Muscle layer of duodenum (tissue), 2 donors: Measurements from ENCODE around the gene RASL10A.
"Not testable (repeated sequence)": the region's sequence is repeated elsewhere in the genome, so short reads cannot be mapped to it uniquely, and the experiment has no call there.

Experiments
- H3K27ac ChIP-seq: one replicate; pipeline ENCODE4 v1.7.0; 2013; ENCODE audit warnings: mild to moderate bottlenecking, low read length
- H3K27me3 ChIP-seq: one replicate; pipeline ENCODE4 v1.7.0; 2013; ENCODE audit warnings: low read depth, mild to moderate bottlenecking, control low read depth, low read length
- H3K36me3 ChIP-seq, 2 donors: one replicate each; pipeline ENCODE4 v1.7.0; 2013; ENCODE audit warnings: low read length in 2 of 2, control low read depth in 1 of 2, mild to moderate bottlenecking in 1 of 2; ENCODE audit not compliant: insufficient read depth in 2 of 2, control insufficient read depth in 1 of 2
- H3K4me1 ChIP-seq, 2 donors: one replicate each; pipeline ENCODE4 v1.7.0; 2013; ENCODE audit warnings: low read length in 2 of 2, mild to moderate bottlenecking in 2 of 2, control low read depth in 1 of 2, moderate library complexity in 1 of 2; ENCODE audit not compliant: insufficient read depth in 2 of 2, control insufficient read depth in 1 of 2
- H3K4me3 ChIP-seq, 2 donors: one replicate each; pipeline ENCODE4 v1.7.0; 2013; ENCODE audit warnings: low read length in 2 of 2, low read depth in 1 of 2, mild to moderate bottlenecking in 1 of 2
- H3K9me3 ChIP-seq, 2 donors: one replicate each; pipeline ENCODE4 v1.7.0; 2013; ENCODE audit warnings: low read length in 2 of 2, control low read depth in 1 of 2, mild to moderate bottlenecking in 1 of 2; ENCODE audit not compliant: control insufficient read depth in 1 of 2
- donor health status: healthy.

RASL10A gene, protein sequence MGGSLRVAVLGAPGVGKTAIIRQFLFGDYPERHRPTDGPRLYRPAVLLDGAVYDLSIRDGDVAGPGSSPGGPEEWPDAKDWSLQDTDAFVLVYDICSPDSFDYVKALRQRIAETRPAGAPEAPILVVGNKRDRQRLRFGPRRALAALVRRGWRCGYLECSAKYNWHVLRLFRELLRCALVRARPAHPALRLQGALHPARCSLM

GRCh38 chr22:29315286-29316140, at the start of gene RASL10A:
Gene RASL10A, minus strand, starts transcription at chr22:29315697. Its CDS starts 451 bp downstream, at chr22:29315246.
- H3K27ac ChIP-seq = no peak within 1 kb of the TSS
- no peaks in the 10 kb centered on the region for H3K36me3 ChIP-seq
- peaks cover 20% of the 10 kb centered on the region for H3K27me3 ChIP-seq
- peak within 1 kb of the TSS; percentile 27 to 54 for H3K4me3 ChIP-seq
- peaks cover 3 to 49% of the 10 kb centered on the region in 2 donors for H3K4me1 ChIP-seq
- H3K9me3 ChIP-seq = no peaks in the 10 kb centered on the region

DNA sequence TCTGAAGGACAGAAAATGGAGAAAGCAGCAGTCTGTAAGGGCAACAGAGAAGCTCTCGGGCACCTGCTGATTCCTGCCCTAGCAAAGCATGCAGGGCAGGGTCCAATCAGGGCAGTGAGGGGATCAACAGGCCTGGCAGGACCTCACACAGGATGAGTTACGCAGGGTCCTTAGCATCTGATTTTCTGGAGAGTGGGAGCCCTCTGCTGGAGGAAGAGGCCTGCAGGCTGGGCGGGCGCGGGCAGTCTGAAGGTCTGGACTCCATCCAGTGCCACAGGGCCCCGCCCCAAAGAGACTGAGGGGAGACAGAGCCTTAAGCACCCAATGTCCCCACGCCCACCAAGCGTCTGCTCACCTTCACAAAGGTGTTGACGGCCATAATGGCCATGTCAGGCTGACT, 44.0 kb upstream of the RASL10A start:
- peaks cover 20 to 39% of the 10 kb centered on the region in 2 donors for H3K36me3 ChIP-seq
- no peak overlapping the region for H3K4me3 ChIP-seq
- peaks cover 0 to 10% of the 10 kb centered on the region in 2 donors for H3K4me1 ChIP-seq
- no peaks in the 10 kb centered on the region for H3K9me3 ChIP-seq
- H3K27ac ChIP-seq = no peak overlapping the region
- H3K27me3 ChIP-seq = no peaks in the 10 kb centered on the region

- H3K4me3 ChIP-seq, H3K9me3 ChIP-seq, H3K27ac ChIP-seq, H3K27me3 ChIP-seq: not testable (repeated sequence)
- Histone ChIP-seq H3K4me1 (peaks cover 0 to 10% of the 10 kb centered on the region in 2 donors), H3K36me3 (peaks cover 39 to 59% of the 10 kb centered on the region in 2 donors)
Observed at GRCh38 chr22:29357193-29357890, 41.8 kb upstream of the RASL10A start.

DNA sequence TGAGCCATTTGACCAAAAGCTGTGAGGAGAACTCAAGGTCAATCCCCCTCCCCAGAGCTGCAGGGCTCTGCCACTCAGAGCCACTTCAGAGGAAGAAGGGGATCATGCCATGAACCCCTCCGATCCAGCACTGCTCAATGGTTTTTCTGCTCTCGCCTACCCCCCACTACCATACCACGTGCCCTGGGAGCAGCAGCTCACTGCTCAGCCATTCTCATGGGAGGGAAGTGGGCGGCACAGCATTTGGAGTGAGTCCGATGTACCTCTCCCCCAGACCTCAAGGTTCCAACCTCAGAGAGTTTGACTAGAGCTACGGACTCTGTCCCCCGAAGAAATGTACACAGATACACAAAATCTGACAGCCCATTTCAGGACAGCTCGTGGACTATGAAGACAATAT, 38.4 kb upstream of the RASL10A start:
- Histone ChIP-seq H3K27ac (no peak overlapping the region), H3K4me1 (no peaks in the 10 kb centered on the region), H3K27me3 (no peaks in the 10 kb centered on the region), H3K36me3 (peaks cover 66 to 89% of the 10 kb centered on the region in 2 donors), H3K4me3 (no peak overlapping the region), H3K9me3 (no peaks in the 10 kb centered on the region)

DNA sequence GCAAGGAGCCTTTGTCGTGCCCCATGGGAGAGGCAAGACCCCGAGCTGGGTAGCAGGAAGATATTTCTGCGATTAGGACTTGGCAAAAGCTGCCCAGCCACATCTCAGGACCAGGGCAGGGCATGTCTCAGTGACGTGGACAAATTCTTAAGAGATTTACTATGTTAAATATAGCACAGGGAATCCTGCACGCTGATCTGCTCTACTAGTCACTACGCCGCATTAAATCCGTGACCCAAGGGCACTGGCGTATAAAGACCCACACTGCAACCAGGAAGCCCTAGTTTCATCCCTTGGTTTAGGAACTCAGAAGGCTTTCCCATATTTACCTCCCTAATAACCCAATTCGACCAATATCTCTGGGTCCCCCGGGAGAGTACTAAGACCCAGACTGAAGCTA, 37.8 kb upstream of the RASL10A start:
- peaks cover 67 to 85% of the 10 kb centered on the region in 2 donors for H3K36me3 ChIP-seq
- H3K4me3 ChIP-seq = no peak overlapping the region
- no peaks in the 10 kb centered on the region for H3K27me3 ChIP-seq
- no peak overlapping the region for H3K27ac ChIP-seq
- no peaks in the 10 kb centered on the region for H3K4me1 ChIP-seq
- H3K9me3 ChIP-seq = no peaks in the 10 kb centered on the region

- Histone ChIP-seq H3K36me3 (peaks cover 67 to 81% of the 10 kb centered on the region in 2 donors), H3K27me3 (no peaks in the 10 kb centered on the region), H3K27ac (no peak overlapping the region), H3K4me3 (no peak overlapping the region), H3K4me1 (no peaks in the 10 kb centered on the region), H3K9me3 (no peaks in the 10 kb centered on the region)
Observed at GRCh38 chr22:29352778-29353177, 37.3 kb upstream of the RASL10A start.

DNA sequence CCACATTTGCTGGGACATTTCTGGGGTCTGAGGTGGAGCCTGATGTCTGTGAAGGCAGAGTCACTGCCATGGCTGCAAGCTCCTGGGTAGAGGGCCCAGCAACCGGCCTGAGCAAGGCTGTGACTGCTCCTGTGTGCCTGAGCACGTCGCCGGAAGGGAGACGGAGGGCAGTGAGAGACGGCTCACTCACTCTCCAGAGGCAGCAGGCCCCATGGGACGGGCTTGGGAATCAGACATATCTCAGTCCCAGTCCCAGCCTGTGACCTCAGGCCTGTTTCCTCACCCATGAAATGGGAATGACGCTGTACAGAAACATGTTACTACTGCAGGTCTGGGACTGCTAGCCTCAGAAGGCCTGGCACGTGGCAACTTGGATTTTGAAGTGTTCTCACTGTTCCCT, 36.4 kb upstream of the RASL10A start:
- Histone ChIP-seq H3K36me3 (peaks cover 72 to 84% of the 10 kb centered on the region in 2 donors), H3K27me3 (no peaks in the 10 kb centered on the region), H3K27ac (no peak overlapping the region), H3K4me3 (no peak overlapping the region), H3K4me1 (peaks cover 0 to 6% of the 10 kb centered on the region in 2 donors), H3K9me3 (no peaks in the 10 kb centered on the region)

- no peaks in the 10 kb centered on the region for H3K9me3 ChIP-seq
- peaks cover 0 to 14% of the 10 kb centered on the region in 2 donors for H3K4me1 ChIP-seq
- H3K4me3 ChIP-seq = no peak overlapping the region
- H3K27ac ChIP-seq = no peak overlapping the region
- peaks cover 74 to 75% of the 10 kb centered on the region in 2 donors for H3K36me3 ChIP-seq
- H3K27me3 ChIP-seq = no peaks in the 10 kb centered on the region
Observed at GRCh38 chr22:29351042-29351441, 35.5 kb upstream of the RASL10A start.

DNA sequence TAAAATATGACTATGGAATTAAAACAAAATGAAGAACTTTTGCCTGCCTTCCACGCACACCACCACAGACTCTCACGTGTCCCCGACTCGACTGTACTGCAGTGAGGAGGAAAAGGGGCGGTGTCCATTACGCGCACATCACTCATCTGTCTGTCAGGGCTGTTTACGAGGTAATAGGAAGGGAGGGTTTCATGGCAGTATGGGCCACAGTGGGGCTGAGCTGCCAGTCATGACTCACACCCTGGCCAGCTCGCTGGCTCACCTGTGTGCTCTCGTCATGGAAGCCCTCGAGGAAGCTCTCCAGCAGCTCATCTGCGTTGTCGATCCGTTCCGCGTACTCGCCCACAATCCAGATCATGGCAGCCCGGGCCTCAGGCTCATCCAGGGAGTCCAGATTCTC, 33.5 kb upstream of the RASL10A start:
- Histone ChIP-seq H3K27ac (no peak overlapping the region), H3K4me3 (no peak overlapping the region), H3K9me3 (no peaks in the 10 kb centered on the region), H3K36me3 (peaks cover 56 to 62% of the 10 kb centered on the region in 2 donors), H3K4me1 (peaks cover 0 to 17% of the 10 kb centered on the region in 2 donors), H3K27me3 (no peaks in the 10 kb centered on the region)

DNA sequence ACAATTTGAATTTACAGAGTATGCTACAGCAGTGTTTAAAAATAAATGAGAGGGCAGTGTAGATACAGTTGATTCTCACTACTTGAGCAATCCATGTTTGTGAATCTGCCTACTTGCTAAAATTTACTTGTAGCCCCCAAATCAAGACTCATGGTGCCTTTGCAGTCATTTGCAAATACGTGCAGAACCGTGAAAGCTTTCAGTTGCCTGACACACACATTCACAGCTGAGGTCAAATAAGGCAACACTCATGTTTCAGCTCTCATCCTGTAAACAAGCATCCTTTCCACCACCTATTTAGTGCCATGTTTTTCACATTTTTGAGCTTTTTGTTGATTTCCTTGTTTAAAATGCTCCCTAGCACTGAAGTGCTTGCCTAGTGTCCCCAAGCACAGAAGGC, 32.5 kb upstream of the RASL10A start:
- Histone ChIP-seq H3K27ac (no peak overlapping the region), H3K4me1 (peaks cover 0 to 23% of the 10 kb centered on the region in 2 donors)

DNA sequence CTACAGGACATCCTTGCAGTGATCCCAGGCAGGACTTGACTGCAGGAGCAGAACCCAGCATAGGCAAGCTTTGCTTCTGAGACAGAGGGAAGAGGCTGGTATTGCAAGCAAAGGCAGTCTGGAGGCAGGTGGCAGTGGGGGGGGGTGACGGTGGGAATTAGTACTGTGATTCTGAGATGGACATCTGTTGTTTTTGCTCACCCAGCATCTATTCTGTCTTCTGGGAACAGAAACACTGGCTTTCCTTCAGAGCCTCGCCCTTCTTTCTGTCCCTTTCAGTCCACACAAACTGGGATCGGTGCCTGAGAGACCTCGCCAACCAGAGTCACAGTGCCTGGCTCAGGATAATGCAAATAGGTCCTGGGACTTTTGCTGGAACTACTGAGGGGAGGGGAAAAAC, 31.2 kb upstream of the RASL10A start:
- no peaks in the 10 kb centered on the region for H3K27me3 ChIP-seq
- no peaks in the 10 kb centered on the region for H3K9me3 ChIP-seq
- H3K4me1 ChIP-seq = peaks cover 0 to 23% of the 10 kb centered on the region in 2 donors
- no peak overlapping the region for H3K4me3 ChIP-seq
- no peak overlapping the region for H3K27ac ChIP-seq
- peaks cover 53 to 56% of the 10 kb centered on the region in 2 donors for H3K36me3 ChIP-seq

More for the DNA sequence above, 32.5 kb upstream of the RASL10A start:
- Histone ChIP-seq H3K4me3 (no peak overlapping the region), H3K27me3 (no peaks in the 10 kb centered on the region), H3K9me3 (no peaks in the 10 kb centered on the region), H3K36me3 (peaks cover 52 to 55% of the 10 kb centered on the region in 2 donors)
